ENCODE measurements around the gene NLRC3. TPM values are rescaled to one million over a fixed set of nuclear protein-coding genes. Genes with fewer than 3 reads are reported as not detected.
A peak's percentile ranks its signal among the peaks of the same experiment; 100 is the strongest.

The NLRC3 gene
- total and polyA plus RNA-seq, 9 donors: 0.10 to 1.3 (median 0.23) TPM

- intact Hi-C loops (cut with DNase I): no loop called here
- no peaks in the 10 kb centered on the region for H3K36me3 ChIP-seq
- no peaks in the 10 kb centered on the region for H3K9me3 ChIP-seq
- no peak for DNase-seq
- no peaks in the 10 kb centered on the region for H3K4me1 ChIP-seq (ENCODE audit: insufficient read depth)
- H3K27ac ChIP-seq: no peak overlapping the region
- WGBS, 3 donors: 88 to 90% (median 89%) methylated on average over 4 of the region's 4 CpGs
- no peaks in the 10 kb centered on the region for H3K27me3 ChIP-seq
- H3K4me3 ChIP-seq: no peak overlapping the region
- TF ChIP-seq POLR2A (IDR thresholded peaks at IDR 0.05) (no peak), EP300 (IDR thresholded peaks at IDR 0.05) (no peak)
- TF ChIP-seq, protein P1, sequence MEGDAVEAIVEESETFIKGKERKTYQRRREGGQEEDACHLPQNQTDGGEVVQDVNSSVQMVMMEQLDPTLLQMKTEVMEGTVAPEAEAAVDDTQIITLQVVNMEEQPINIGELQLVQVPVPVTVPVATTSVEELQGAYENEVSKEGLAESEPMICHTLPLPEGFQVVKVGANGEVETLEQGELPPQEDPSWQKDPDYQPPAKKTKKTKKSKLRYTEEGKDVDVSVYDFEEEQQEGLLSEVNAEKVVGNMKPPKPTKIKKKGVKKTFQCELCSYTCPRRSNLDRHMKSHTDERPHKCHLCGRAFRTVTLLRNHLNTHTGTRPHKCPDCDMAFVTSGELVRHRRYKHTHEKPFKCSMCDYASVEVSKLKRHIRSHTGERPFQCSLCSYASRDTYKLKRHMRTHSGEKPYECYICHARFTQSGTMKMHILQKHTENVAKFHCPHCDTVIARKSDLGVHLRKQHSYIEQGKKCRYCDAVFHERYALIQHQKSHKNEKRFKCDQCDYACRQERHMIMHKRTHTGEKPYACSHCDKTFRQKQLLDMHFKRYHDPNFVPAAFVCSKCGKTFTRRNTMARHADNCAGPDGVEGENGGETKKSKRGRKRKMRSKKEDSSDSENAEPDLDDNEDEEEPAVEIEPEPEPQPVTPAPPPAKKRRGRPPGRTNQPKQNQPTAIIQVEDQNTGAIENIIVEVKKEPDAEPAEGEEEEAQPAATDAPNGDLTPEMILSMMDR (IDR thresholded peaks at IDR 0.05): no peak
These were observed 61.3 kb downstream of the NLRC3 start for GRCh38 chr16:3515897-3516296.

DNA sequence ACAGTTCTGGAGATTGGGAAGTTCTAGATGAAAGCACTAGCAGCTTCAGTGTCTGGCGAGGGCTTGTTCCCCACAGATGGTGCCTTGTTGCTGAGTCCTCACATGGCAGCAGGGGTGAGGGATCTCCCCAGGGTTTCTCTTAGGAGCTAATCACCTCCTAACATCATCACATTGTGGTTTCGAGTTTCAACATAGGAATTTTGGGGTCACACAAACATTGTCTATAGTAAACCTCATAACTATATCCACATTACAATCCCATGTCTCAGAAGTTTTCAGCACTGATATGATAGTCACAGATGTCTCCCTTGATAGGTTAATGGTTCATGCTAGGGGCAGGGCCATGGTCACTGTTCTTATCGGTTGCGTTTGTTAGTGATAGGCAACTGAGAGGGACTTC lies 62.6 kb downstream of the NLRC3 start:
- intact Hi-C loops (cut with DNase I): no loop called here

GRCh38 chr16:3513892-3514583 lies 63.2 kb downstream of the NLRC3 start:
- TF ChIP-seq POLR2A (IDR thresholded peaks at IDR 0.05): no peak
- TF ChIP-seq EP300 (IDR thresholded peaks at IDR 0.05): no peak
- Histone ChIP-seq H3K36me3 (no peaks in the 10 kb centered on the region), H3K27ac (no peak overlapping the region), H3K27me3 (no peaks in the 10 kb centered on the region), H3K9me3 (no peaks in the 10 kb centered on the region), H3K4me1 (ENCODE audit: insufficient read depth) (no peaks in the 10 kb centered on the region), H3K4me3 (no peak overlapping the region)
- WGBS, 3 donors: 86 to 93% (median 88%) methylated on average over 7 of the region's 7 CpGs
- no peak for DNase-seq
- intact Hi-C loops (cut with DNase I): no loop called here

More for the DNA sequence above, 62.6 kb downstream of the NLRC3 start:
- DNase-seq: no peak
- H3K9me3 ChIP-seq: no peaks in the 10 kb centered on the region
- no peak overlapping the region for H3K27ac ChIP-seq
- WGBS, 3 donors: 90 to 95% (median 92%) methylated on average over 4 of the region's 4 CpGs
- TF ChIP-seq POLR2A (IDR thresholded peaks at IDR 0.05): no peak
- TF ChIP-seq, protein P1 (IDR thresholded peaks at IDR 0.05): no peak
- TF ChIP-seq EP300 (IDR thresholded peaks at IDR 0.05): no peak
- no peaks in the 10 kb centered on the region for H3K27me3 ChIP-seq
- H3K4me1 ChIP-seq (ENCODE audit: insufficient read depth): no peaks in the 10 kb centered on the region
- H3K4me3 ChIP-seq: no peak overlapping the region
- no peaks in the 10 kb centered on the region for H3K36me3 ChIP-seq

- H3K36me3 ChIP-seq: no peaks in the 10 kb centered on the region
- no peaks in the 10 kb centered on the region for H3K9me3 ChIP-seq
- no peaks in the 10 kb centered on the region for H3K4me1 ChIP-seq (ENCODE audit: insufficient read depth)
- no peak overlapping the region for H3K4me3 ChIP-seq
- peak in 1 of 5 donors; percentile 18 for DNase-seq
- no peaks in the 10 kb centered on the region for H3K27me3 ChIP-seq
- H3K27ac ChIP-seq: no peak overlapping the region
- intact Hi-C loops (cut with DNase I): no loop called here
- 79 to 83% (median 83%) methylated on average over 23 of the region's 23 CpGs for WGBS, 3 donors
- TF ChIP-seq EP300 (IDR thresholded peaks at IDR 0.05) (no peak), POLR2A (IDR thresholded peaks at IDR 0.05) (no peak)
- TF ChIP-seq, protein P1 (IDR thresholded peaks at IDR 0.05): no peak
These were observed 65.7 kb downstream of the NLRC3 start for GRCh38 chr16:3511286-3512180.
